ENCODE results near the gene ZC3H7B.

GRCh38 chr22:41274856-41275255 lies 26.5 kb upstream of the ZC3H7B start:
- TF ChIP-seq CTCF (conservative IDR thresholded peaks at IDR 0.05; ENCODE audit: low read depth, low read length): no peak
- no peak for TF ChIP-seq EZH2 (IDR thresholded peaks at IDR 0.05; ENCODE audit: low read length, unreplicated experiment)
